ENCODE data around the gene TMEM8B.

TMEM8B gene

DNA sequence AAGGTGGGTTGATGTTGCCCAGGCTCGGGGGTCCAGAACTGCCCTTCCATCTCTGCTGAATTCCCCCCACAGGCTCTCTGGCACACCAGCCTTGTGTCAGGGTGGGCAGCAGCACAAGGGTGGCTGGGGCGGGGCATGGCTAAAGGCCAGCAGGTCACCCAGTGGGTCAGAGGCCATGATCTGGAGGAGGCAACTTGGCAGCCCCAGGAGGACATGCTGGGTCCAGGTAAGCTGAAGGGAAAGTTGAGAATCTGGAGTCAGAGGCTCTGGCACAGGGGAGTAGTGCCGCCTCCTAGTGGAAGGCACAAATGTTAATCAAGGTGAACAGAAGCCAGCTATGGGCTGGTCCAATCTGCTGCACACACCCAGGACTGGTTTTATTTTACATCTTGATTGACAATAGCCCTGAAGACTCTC lies 6.2 kb downstream of the TMEM8B start:
- no peak for TF ChIP-seq JUND (IDR thresholded peaks at IDR 0.05; ENCODE audit: low read depth)
- DNase-seq (ENCODE audit: low read depth in 1 of 2, low spot score in 1 of 2): peak in 1 of 2 experiments; percentile 37
- in situ Hi-C loops (cut with HindIII; ENCODE audit: low pct_unique_long_range_greater_than_20kb, low sequenced_read_pairs): no loop called here

DNA sequence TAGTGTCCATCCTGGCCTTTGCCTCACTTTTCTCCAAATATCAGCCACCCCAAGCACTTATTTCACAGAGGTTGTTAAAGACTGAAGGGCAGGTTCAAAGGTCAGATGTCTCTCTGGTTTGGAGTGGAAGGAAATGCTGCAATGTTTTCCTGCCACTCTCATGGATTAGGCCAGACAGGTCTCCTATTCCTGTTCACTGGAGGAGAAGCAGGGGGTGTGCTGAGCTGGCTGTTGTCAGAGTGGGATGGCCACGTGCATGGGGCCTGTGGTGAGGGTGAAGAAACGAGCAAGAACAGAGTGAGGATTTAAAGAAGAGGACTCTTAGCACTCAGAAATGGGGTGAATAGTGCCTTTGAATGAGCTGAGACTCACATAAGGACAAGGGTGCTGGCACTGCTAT lies 6.7 kb downstream of the TMEM8B start:
- no peak for DNase-seq (ENCODE audit: low read depth in 1 of 2, low spot score in 1 of 2)
- in situ Hi-C loops (cut with HindIII; ENCODE audit: low pct_unique_long_range_greater_than_20kb, low sequenced_read_pairs): no loop called here
- TF ChIP-seq JUND (IDR thresholded peaks at IDR 0.05; ENCODE audit: low read depth): no peak

DNA sequence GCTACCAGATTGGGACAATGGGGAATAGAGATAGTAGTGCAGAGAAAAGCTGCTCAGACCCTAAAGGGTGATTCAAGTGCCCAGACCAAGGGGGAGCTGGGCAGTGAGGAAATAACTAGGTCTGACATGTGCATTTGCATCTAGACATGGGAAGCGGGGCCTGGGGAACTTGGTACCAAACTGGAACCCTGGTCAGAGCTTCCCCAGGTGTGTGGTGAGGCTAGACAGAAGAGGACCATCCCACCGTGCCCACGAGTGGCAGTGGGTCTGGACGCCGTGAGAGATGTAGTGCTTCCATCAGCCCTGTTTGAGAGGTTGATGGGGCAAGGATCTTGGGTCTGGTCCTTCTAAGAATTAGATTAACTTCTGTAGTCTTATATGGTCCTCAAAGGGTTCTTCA lies 7.6 kb downstream of the TMEM8B start:
- in situ Hi-C loops (cut with HindIII; ENCODE audit: low pct_unique_long_range_greater_than_20kb, low sequenced_read_pairs): no loop called here
- no peak for TF ChIP-seq JUND (IDR thresholded peaks at IDR 0.05; ENCODE audit: low read depth)
- no peak for DNase-seq (ENCODE audit: low read depth in 1 of 2, low spot score in 1 of 2)

DNA sequence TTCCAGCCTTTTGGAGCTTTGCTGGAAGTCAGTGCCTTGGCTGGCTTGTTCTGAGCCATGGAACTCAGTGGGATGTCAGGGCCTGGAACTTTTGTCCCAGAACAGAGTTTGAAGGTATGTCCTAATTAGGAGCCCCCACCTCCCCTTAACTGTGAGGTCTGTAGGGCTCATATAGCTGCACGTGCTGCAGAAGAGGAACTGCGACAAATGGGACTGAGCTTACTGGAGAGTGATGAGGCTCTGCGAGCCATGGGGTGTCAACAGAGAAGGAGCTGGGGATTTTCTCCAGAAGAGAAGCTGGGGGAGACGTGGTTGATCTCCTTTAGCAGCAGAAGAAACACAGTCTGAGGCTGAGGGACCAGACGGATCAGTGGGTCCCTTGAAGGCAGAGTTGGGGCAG lies 10.9 kb downstream of the TMEM8B start:
- no peak for DNase-seq (ENCODE audit: low read depth in 1 of 2, low spot score in 1 of 2)
- in situ Hi-C loops (cut with HindIII; ENCODE audit: low pct_unique_long_range_greater_than_20kb, low sequenced_read_pairs): no loop called here
- no peak for TF ChIP-seq JUND (IDR thresholded peaks at IDR 0.05; ENCODE audit: low read depth)

DNA sequence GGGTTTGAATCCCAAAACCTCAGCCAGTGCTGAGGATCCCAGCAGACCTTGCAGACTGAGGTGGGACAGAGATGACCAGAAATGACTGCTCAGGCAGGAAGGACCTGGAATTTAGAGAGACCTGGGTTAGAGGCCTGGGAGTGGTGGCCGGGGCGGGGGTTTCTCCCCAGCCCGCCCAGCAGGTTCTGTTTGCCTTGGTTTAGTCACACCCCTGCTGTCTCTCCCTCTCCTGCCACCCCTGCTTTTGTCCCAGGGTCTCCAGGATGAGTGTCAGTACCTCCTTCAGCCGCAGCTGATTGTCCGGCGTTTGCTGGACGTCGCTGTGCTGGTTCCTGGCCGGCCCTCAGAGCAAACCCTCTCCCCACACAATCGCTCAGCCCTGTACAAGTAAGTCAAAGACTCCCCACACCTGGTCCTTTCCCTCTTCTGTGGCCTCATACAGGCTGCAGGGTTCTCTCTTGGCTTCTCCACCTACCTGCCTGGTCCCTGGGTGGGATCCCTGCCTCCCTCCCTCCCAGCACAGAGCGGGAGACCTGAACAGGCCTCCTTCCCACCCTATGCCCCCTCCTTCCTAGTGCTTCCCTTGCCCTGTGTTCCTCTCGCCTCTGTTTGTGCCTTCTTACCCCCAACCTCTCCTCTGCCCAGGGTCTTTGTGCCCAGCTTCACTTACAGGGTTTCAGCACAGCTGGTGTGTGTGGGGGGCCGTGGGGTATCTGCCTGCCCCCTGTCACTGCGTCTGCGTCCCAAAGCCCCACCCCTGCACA lies 12.0 kb downstream of the TMEM8B start:
- DNase-seq (ENCODE audit: low read depth in 1 of 2, low spot score in 1 of 2): no peak
- TF ChIP-seq JUND (IDR thresholded peaks at IDR 0.05; ENCODE audit: low read depth): no peak
- in situ Hi-C loops (cut with HindIII; ENCODE audit: low pct_unique_long_range_greater_than_20kb, low sequenced_read_pairs): no loop called here

DNA sequence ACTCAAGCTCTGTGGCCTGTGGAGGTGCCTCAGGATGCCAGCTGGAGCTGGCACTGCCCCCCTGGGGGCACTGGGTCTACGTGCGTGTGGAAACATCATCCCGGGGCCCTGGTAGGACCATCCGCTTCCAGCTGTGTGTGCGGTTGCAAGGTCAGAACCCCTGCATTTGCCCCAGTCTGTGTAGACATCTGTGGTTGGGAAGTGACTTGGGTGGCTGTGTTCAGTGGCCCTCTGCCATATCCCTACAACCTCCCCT lies 12.5 kb downstream of the TMEM8B start:
- DNase-seq (ENCODE audit: low read depth in 1 of 2, low spot score in 1 of 2): no peak
- in situ Hi-C loops (cut with HindIII; ENCODE audit: low pct_unique_long_range_greater_than_20kb, low sequenced_read_pairs): no loop called here
- no peak for TF ChIP-seq JUND (IDR thresholded peaks at IDR 0.05; ENCODE audit: low read depth)

DNA sequence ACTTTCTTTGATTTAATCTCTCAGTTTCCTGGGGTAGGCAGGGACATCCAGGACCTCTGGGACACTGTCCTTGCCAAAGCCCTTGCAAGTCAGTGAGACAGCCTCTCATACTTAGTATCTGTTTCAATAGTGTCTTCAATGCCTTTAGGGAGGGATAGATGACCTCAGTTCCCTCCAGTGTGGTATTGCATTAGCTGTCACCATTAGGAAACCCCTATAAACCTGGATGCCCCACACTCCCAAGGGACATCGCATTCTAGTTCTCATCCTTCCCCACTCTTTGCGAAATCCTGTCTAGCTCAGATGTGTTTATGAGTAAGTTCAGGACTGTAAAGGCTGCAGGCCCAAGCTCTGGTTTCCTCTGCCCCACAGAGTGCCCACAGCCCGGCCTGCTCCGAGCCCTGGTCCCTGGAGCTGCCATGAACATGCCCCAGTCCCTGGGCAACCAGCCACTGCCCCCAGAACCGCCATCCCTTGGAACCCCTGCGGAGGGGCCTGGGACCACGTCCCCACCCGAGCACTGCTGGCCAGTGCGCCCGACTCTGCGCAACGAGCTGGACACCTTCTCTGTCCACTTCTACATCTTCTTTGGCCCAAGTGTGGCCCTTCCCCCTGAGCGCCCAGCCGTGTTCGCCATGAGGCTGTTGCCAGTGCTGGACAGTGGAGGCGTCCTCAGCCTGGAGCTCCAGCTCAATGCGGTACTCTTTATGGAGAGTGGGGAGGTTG lies 13.2 kb downstream of the TMEM8B start:
- in situ Hi-C loops (cut with HindIII; ENCODE audit: low pct_unique_long_range_greater_than_20kb, low sequenced_read_pairs): no loop called here
- DNase-seq (ENCODE audit: low read depth in 1 of 2, low spot score in 1 of 2): no peak
- TF ChIP-seq JUND (IDR thresholded peaks at IDR 0.05; ENCODE audit: low read depth): no peak

DNA sequence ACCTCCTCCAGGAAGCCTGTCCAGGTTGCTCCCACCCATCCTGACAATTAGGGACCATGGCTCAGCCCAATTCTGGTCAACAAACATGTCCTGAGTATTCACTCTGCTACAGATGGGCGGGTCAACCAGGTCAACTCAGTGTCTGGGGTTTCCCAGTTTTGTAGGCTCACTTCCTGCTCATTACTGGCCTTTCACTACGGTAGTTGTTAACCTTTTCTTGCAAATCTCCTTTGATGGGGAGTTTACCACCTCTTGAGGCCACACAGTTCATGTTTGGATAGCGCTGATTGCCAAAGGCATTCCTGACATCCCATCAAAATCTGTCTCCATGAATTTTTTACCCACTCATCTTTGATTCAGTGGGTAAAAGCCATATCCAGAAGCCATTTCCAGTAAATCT lies 13.8 kb downstream of the TMEM8B start:
- no peak for TF ChIP-seq JUND (IDR thresholded peaks at IDR 0.05; ENCODE audit: low read depth)
- in situ Hi-C loops (cut with HindIII; ENCODE audit: low pct_unique_long_range_greater_than_20kb, low sequenced_read_pairs): no loop called here
- no peak for DNase-seq (ENCODE audit: low read depth in 1 of 2, low spot score in 1 of 2)

DNA sequence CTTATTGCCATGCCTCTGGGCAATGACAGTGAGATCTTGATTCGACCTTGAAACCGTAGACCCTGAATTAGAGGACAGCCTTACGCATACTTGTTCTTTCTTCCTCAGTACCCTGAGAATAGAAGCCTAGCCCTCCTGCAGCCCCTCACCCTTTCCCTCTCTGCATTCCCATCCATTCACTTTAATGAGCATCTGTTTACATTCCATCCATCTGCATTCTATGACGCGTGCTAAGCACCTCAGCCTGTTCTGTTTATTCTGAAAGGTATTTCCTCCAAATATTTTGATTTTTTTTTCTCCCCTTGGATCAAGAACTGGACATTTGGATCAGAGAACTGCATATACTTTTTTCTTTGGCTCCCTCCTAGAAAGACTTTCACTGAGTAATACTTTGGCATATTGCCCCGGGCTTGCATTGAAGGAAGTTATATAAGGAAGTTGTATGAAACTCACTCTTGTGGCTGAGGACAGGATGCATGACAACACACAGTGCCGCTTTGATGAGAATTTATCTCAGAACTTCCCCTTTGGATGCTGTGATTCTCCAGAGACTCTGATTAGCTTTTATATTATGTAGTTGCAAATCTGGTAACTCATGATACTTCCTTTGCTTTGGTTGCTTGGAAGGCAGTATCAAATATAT lies 15.7 kb downstream of the TMEM8B start:
- TF ChIP-seq JUND (IDR thresholded peaks at IDR 0.05; ENCODE audit: low read depth): no peak
- peak; percentile 67 to 74 for DNase-seq (ENCODE audit: low read depth in 1 of 2, low spot score in 1 of 2)
- in situ Hi-C loops (cut with HindIII; ENCODE audit: low pct_unique_long_range_greater_than_20kb, low sequenced_read_pairs): no loop called here

DNA sequence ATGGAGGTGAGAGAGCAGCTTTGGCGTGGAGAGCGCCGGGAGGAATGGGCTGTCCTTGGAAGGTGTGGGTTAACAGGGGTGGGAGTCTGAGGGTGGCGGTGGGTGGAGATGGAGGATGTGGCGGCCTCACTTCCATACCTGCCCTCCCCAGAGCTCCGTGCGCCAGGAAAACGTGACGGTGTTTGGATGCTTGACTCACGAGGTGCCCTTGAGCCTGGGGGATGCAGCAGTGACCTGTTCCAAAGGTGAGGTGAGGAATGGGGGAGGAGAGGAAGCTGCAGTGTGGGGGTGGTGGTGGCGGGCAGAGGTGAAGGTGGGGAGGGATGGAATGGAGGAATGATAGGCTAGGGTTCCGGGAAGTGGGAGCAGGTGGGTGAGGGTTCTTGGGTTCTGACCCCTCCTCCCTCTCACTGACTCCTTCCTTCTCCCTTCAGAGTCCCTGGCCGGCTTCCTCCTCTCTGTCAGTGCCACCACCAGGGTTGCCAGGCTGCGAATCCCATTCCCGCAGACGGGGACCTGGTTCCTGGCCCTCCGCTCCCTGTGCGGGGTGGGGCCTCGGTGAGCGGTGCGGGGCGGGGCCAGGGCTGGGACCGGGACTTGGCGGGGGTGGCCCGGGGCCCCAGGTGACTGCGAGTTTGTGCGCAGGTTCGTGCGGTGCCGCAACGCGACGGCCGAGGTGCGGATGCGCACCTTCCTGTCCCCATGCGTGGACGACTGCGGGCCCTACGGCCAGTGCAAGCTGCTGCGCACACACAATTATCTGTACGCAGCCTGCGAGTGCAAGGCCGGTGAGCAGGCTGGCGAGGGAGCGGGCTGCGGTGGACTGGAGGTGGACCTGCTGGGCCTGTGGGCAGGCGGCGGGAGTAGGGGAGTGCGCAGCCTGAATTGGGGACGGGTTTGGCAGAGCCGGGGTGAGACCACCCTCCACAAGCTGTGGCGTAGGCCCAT lies 17.1 kb downstream of the TMEM8B start:
- in situ Hi-C loops (cut with HindIII; ENCODE audit: low pct_unique_long_range_greater_than_20kb, low sequenced_read_pairs): no loop called here
- DNase-seq (ENCODE audit: low read depth in 1 of 2, low spot score in 1 of 2): no peak
- no peak for TF ChIP-seq JUND (IDR thresholded peaks at IDR 0.05; ENCODE audit: low read depth)

DNA sequence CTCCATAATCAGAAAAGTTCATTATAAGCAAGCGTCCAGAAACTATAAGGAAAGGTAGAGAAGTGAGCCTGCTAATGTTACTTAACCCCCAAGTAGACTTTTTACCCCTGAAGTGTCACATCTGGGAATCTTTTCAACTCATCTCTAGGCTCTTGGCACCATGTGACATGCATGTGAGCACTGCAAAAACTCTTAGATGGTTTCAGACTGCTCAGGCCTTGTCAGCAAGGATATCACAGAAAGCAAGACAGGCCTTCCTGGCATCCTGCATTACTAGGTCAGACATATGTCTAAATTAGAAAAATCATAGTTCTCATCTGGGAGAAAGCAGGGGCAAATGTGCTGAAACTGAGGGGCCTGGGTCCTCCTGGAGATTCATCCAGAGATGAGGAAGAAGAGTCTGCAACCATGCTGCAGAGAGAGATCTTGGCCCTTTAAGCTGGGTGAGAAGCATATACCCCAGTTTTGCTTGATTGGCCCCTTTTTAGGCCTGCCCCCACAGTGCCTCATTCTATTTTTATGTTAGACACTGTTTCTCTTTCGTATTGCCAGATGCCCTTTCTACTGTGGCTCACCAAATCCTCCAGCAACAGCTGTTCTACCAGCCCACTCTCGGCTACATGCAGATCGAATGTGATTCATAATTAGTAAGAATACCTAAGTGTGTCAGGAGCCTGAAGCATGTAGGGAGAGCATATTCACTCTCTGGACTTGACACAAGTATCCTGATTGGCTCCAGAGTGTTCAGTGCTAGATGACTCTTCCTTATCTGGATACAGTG lies 19.0 kb downstream of the TMEM8B start:
- TF ChIP-seq JUND (IDR thresholded peaks at IDR 0.05; ENCODE audit: low read depth): no peak
- in situ Hi-C loops (cut with HindIII; ENCODE audit: low pct_unique_long_range_greater_than_20kb, low sequenced_read_pairs): no loop called here
- no peak for DNase-seq (ENCODE audit: low read depth in 1 of 2, low spot score in 1 of 2)
